GM12891 (cell line): ENCODE data around the gene ALDH1A1.
"Not testable (repeated sequence)": the region's sequence is repeated elsewhere in the genome, so short reads cannot be mapped to it uniquely, and the experiment has no call there.

Experiments
- DNase-seq: peaks from one replicate; pipeline ENCODE4 v3.0.0; 2011; ENCODE audit warnings: low spot score; ENCODE audit not compliant: insufficient read length
- FAIRE-seq: peaks from 2 replicates; lab custom pipeline; 2011; peaks lifted over from hg19 to GRCh38; lab: Jason Lieb, UNC
- PAX5 ChIP-seq: IDR thresholded peaks from 2 replicates; pipeline ENCODE4 v1.6.1; 2011; ENCODE audit warnings: low read length, moderate library complexity, mild to moderate bottlenecking; ENCODE audit not compliant: insufficient read depth, severe bottlenecking
- POLR2A ChIP-seq: IDR thresholded peaks from 2 replicates; pipeline ENCODE4 v1.6.1; 2011; ENCODE audit warnings: low read depth, low read length, control low read depth
- POLR2AphosphoS5 ChIP-seq: IDR thresholded peaks from 2 replicates; pipeline ENCODE4 v1.6.1; 2011; ENCODE audit warnings: low read depth, low read length, control low read depth
- POU2F2 ChIP-seq: IDR thresholded peaks from 2 replicates; pipeline ENCODE4 v1.6.1; 2011; ENCODE audit warnings: low read depth, mild to moderate bottlenecking, control low read depth, low read length, moderate library complexity
- SPI1 ChIP-seq: IDR thresholded peaks from 2 replicates; pipeline ENCODE4 v1.6.1; 2011; ENCODE audit warnings: low read depth, low read length, control low read depth
- TAF1 ChIP-seq: IDR thresholded peaks from 2 replicates; pipeline ENCODE4 v1.6.1; 2011; ENCODE audit warnings: low read depth, low read length, control low read depth

ALDH1A1 gene

GRCh38 chr9:72947984-72948465, 4.8 kb downstream of the ALDH1A1 start:
- TF ChIP-seq POLR2AphosphoS5, result no peak
- no peak for TF ChIP-seq POLR2A
- no peak for TF ChIP-seq PAX5
- no peak for TF ChIP-seq SPI1
- no peak for TF ChIP-seq TAF1
- TF ChIP-seq POU2F2, result no peak
- no peak for DNase-seq
- no peak for FAIRE-seq

GRCh38 chr9:72946821-72947220, 6.0 kb downstream of the ALDH1A1 start:
- DNase-seq (no peak), FAIRE-seq (no peak)
- TF ChIP-seq POLR2AphosphoS5, result no peak

GRCh38 chr9:72946318-72946717, 6.5 kb downstream of the ALDH1A1 start:
- no peak for TF ChIP-seq POLR2A
- no peak for TF ChIP-seq TAF1
- TF ChIP-seq POLR2AphosphoS5, result no peak
- TF ChIP-seq SPI1, result no peak
- TF ChIP-seq POU2F2, result no peak
- TF ChIP-seq PAX5, result no peak
- no peak for FAIRE-seq

GRCh38 chr9:72945391-72945790, 7.5 kb downstream of the ALDH1A1 start:
- DNase-seq (no peak), FAIRE-seq (no peak)
- TF ChIP-seq POLR2A (no peak), POLR2AphosphoS5 (no peak), PAX5 (no peak), POU2F2 (no peak), TAF1 (no peak), SPI1 (no peak)

More at GRCh38 chr9:72946318-72946717, 6.5 kb downstream of the ALDH1A1 start:
- no peak for DNase-seq

GRCh38 chr9:72943844-72944462, 8.9 kb downstream of the ALDH1A1 start:
- DNase-seq (no peak), FAIRE-seq (no peak)
- TF ChIP-seq POU2F2, result no peak
- TF ChIP-seq PAX5, result no peak
- no peak for TF ChIP-seq SPI1
- no peak for TF ChIP-seq TAF1
- no peak for TF ChIP-seq POLR2AphosphoS5
- TF ChIP-seq POLR2A, result no peak

- no peak for FAIRE-seq
- DNase-seq, result no peak
- no peak for TF ChIP-seq SPI1
- TF ChIP-seq POU2F2, result no peak
- TF ChIP-seq POLR2AphosphoS5, result no peak
- TF ChIP-seq PAX5, result no peak
- no peak for TF ChIP-seq TAF1
- TF ChIP-seq POLR2A, result no peak
Observed at GRCh38 chr9:72942451-72942850, 10.4 kb downstream of the ALDH1A1 start.

- DNase-seq, FAIRE-seq: not testable (repeated sequence)
Observed at GRCh38 chr9:72939581-72939980, 13.3 kb downstream of the ALDH1A1 start.

- TF ChIP-seq POU2F2, result no peak
- TF ChIP-seq POLR2AphosphoS5, result no peak
- no peak for TF ChIP-seq POLR2A
- TF ChIP-seq TAF1, result no peak
- TF ChIP-seq SPI1, result no peak
- TF ChIP-seq PAX5, result no peak
- DNase-seq (no peak), FAIRE-seq (no peak)
Observed at GRCh38 chr9:72937545-72937944, 15.3 kb downstream of the ALDH1A1 start.

GRCh38 chr9:72936679-72937078, 16.2 kb downstream of the ALDH1A1 start:
- TF ChIP-seq PAX5, result no peak
- no peak for TF ChIP-seq POU2F2
- TF ChIP-seq TAF1, result no peak
- TF ChIP-seq POLR2A, result no peak
- no peak for TF ChIP-seq SPI1
- TF ChIP-seq POLR2AphosphoS5, result no peak
- FAIRE-seq, result no peak
- DNase-seq, result no peak

GRCh38 chr9:72936266-72936665, 16.6 kb downstream of the ALDH1A1 start:
- TF ChIP-seq TAF1 (no peak), POLR2AphosphoS5 (no peak), SPI1 (no peak), PAX5 (no peak), POU2F2 (no peak), POLR2A (no peak)
- no peak for FAIRE-seq
- DNase-seq, result no peak
